SJCRH30 (cell line): ENCODE data around the gene TNFSF13B. TPM values are rescaled to one million over a fixed set of nuclear protein-coding genes. Genes with fewer than 3 reads are reported as not detected.

ENCODE experiments used
- DNase-seq, 2 experiments: peaks; one replicate each; pipeline ENCODE4 v3.0.0-alpha.2; 2015 to 2020
- H3K27ac ChIP-seq: fragments of 250-450 bp; sonication (Bioruptor Pico); 2 replicates; pipeline ENCODE4 v1.5.1; 2020; ENCODE audit warnings: mild to moderate bottlenecking, moderate library complexity
- H3K27me3 ChIP-seq: fragments of 250-450 bp; sonication (Bioruptor Pico); 2 replicates; pipeline ENCODE4 v1.5.1; 2020; ENCODE audit warnings: mild to moderate bottlenecking, moderate library complexity
- H3K36me3 ChIP-seq: fragments of 250-450 bp; sonication (Bioruptor Pico); 2 replicates; pipeline ENCODE4 v1.5.1; 2020; ENCODE audit warnings: mild to moderate bottlenecking, moderate library complexity
- H3K4me1 ChIP-seq: fragments of 250-450 bp; sonication (Bioruptor Pico); 2 replicates; pipeline ENCODE4 v1.5.1; 2020; ENCODE audit warnings: mild to moderate bottlenecking, moderate library complexity
- H3K4me3 ChIP-seq: fragments of 250-450 bp; sonication (Bioruptor Pico); 2 replicates; pipeline ENCODE4 v1.5.1; 2020; ENCODE audit warnings: mild to moderate bottlenecking, moderate library complexity
- H3K9me3 ChIP-seq: fragments of 250-450 bp; sonication (Bioruptor Pico); replicated peaks from 2 replicates; pipeline ENCODE4 v1.5.1; 2020; ENCODE audit warnings: mild to moderate bottlenecking, moderate library complexity
- total RNA-seq: library from RNA; depleted of rRNA; stranded (reverse); fragments of >200 nt; shearing (Covaris generic); gene quantifications from 2 replicates; pipeline ENCODE4 v1.2.3, GENCODE V29; 2014; rRNA removed

The TNFSF13B gene
- total RNA-seq, 1 experiment from 2014 or later = 0.49 TPM

DNA sequence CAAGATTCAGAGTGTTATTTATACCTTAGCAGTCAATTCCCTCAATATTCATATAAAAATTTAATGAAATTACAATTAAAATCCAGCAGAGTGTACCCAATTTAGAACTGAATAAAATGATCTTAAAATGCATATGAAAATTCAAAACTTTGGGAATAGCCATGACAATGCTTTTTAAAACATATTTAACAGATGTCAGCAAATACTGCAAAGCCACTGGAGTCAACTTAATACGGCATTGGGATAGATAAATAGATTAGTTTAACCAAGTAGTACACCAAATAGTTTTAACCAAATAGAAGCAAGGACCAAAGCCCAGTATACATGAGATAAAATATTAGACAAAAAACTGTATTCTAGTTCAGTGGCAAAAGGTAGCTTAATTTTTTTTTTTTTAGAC is 79.8 kb downstream of the TNFSF13B start:
- no peak overlapping the region for H3K4me3 ChIP-seq
- H3K27ac ChIP-seq = no peak overlapping the region
- no peaks in the 10 kb centered on the region for H3K27me3 ChIP-seq
- no peaks in the 10 kb centered on the region for H3K36me3 ChIP-seq
- H3K9me3 ChIP-seq = no peaks in the 10 kb centered on the region
- no peak for DNase-seq
- H3K4me1 ChIP-seq = no peaks in the 10 kb centered on the region

DNA sequence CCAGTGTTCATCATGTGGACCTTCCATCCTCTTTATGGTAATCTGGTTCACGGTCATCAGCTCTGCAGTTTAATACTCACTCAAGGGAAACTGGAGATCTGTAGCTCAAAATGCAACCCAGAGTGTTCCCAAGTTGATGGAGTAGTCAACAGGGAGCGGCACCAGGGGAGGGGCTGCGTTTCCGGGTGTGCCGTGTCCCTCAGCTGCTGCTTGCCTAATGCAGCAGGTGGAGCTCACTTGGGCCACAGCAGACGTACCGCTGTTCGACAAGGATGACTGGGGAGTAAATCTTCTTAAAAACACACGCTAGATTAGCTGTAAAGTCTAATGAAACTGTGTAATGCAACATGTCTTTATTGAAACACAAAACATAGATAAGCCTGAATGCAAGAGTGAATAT is 81.1 kb downstream of the TNFSF13B start:
- Histone ChIP-seq H3K27ac (no peak overlapping the region), H3K4me3 (no peak overlapping the region), H3K9me3 (no peaks in the 10 kb centered on the region), H3K4me1 (no peaks in the 10 kb centered on the region), H3K36me3 (no peaks in the 10 kb centered on the region), H3K27me3 (no peaks in the 10 kb centered on the region)
- no peak for DNase-seq

DNA sequence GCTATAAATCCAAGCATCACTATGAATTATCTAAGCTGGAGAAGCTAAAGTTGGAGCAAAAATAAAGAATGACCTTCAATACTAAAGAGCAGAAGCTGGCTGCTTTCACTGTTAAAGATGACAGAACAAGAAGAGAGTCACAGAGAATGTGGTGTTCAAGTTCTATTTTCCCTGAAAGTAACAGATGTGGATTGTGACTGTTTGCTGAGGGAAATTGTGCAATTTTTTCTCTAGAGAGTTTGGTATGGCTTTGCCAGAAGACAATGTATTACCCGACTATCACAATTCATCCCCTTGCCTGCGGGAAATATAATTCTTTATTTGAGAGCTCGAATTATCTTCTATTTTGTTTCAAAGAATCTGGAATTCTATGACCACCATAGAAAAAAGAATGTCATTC is 83.1 kb downstream of the TNFSF13B start:
- Histone ChIP-seq H3K36me3 (no peaks in the 10 kb centered on the region), H3K27me3 (no peaks in the 10 kb centered on the region), H3K9me3 (no peaks in the 10 kb centered on the region), H3K4me1 (no peaks in the 10 kb centered on the region), H3K27ac (no peak overlapping the region), H3K4me3 (no peak overlapping the region)
- DNase-seq = no peak

DNA sequence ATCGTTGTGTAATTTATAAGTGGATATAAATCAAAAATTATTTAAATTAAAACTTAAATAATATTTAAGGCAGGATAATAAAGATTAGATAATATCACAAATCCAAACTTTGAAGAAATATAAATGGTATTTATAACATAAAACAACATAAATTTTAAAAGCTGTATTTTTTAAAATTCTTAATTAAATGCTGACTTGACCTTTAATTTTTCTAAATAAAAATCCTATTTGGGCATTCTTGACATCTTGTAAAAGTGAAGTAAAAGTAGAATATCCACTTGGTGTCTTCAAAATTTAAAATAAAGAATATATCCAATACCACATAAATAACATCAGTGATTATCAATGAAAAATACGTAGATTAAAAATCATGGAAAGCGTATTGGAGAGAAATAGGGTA is 87.7 kb downstream of the TNFSF13B start:
- no peaks in the 10 kb centered on the region for H3K27me3 ChIP-seq
- H3K36me3 ChIP-seq = no peaks in the 10 kb centered on the region
- no peak overlapping the region for H3K27ac ChIP-seq

More for the DNA sequence above, 87.7 kb downstream of the TNFSF13B start:
- H3K4me1 ChIP-seq = peaks cover 8% of the 10 kb centered on the region
- H3K9me3 ChIP-seq = no peaks in the 10 kb centered on the region
- no peak overlapping the region for H3K4me3 ChIP-seq
- DNase-seq = no peak

Other genes starting within 250 kb of the TNFSF13B start
- 9.8 and 10.8 TPM in 2 replicates for gene LIG4, start 54.2 kb upstream of the TNFSF13B start, total RNA-seq
- 11.5 and 13.5 TPM in 2 replicates for gene ABHD13, start 51.3 kb upstream of the TNFSF13B start, total RNA-seq